Trophoblast cell (in vitro differentiated cells and primary cell): Measurements from ENCODE around the gene SLC35F3.
A peak's percentile ranks its signal among the peaks of the same experiment; 100 is the strongest.

ENCODE experiments used
- DNase-seq, 2 donors: peaks; one replicate each; pipeline ENCODE4 v3.0.0-alpha.2; 2016
- H2AFZ ChIP-seq: 2 replicates; pipeline ENCODE4 v1.6.1; 2013; ENCODE audit warnings: low read length, moderate library complexity, mild to moderate bottlenecking; ENCODE audit not compliant: insufficient read depth, poor library complexity
- H2AK5ac ChIP-seq: 2 replicates; pipeline ENCODE4 v1.6.1; 2013; ENCODE audit warnings: mild to moderate bottlenecking, low read length
- H2BK120ac ChIP-seq: 2 replicates; pipeline ENCODE4 v1.6.1; 2013; ENCODE audit warnings: low read length, mild to moderate bottlenecking, moderate library complexity; ENCODE audit not compliant: insufficient read depth, poor library complexity
- H2BK12ac ChIP-seq: 2 replicates; pipeline ENCODE4 v1.6.1; 2013; ENCODE audit warnings: mild to moderate bottlenecking, low read length, moderate library complexity
- H2BK5ac ChIP-seq: 2 replicates; pipeline ENCODE4 v1.6.1; 2013; ENCODE audit warnings: low read length, low read depth, moderate library complexity, mild to moderate bottlenecking; ENCODE audit not compliant: poor library complexity
- H3K14ac ChIP-seq: 2 replicates; pipeline ENCODE4 v1.6.1; 2013; ENCODE audit warnings: mild to moderate bottlenecking, low read length
- H3K18ac ChIP-seq: 2 replicates; pipeline ENCODE4 v1.6.1; 2013; ENCODE audit warnings: mild to moderate bottlenecking, low read length
- H3K23ac ChIP-seq: 2 replicates; pipeline ENCODE4 v1.6.1; 2013; ENCODE audit warnings: low read length
- H3K27ac ChIP-seq: 2 replicates; pipeline ENCODE4 v1.5.1; 2013; ENCODE audit warnings: low read depth, mild to moderate bottlenecking, inconsistent platforms, low read length, moderate library complexity
- H3K27me3 ChIP-seq: 2 replicates; pipeline ENCODE4 v1.6.1; 2013; ENCODE audit warnings: inconsistent platforms, mild to moderate bottlenecking, low read length, moderate library complexity; ENCODE audit not compliant: insufficient read depth
- H3K36me3 ChIP-seq, 2 experiments: 1 replicate in 1 of 2; 2 replicates in 1 of 2; pipeline ENCODE4 v1.6.1; 2013; ENCODE audit warnings: low read length in 2 of 2, mild to moderate bottlenecking in 2 of 2, moderate library complexity in 1 of 2; ENCODE audit not compliant: insufficient read depth in 2 of 2, control insufficient read depth in 1 of 2
- H3K4ac ChIP-seq: 2 replicates; pipeline ENCODE4 v1.6.1; 2013; ENCODE audit warnings: low read depth, mild to moderate bottlenecking, low read length, moderate library complexity
- H3K4me1 ChIP-seq, 2 experiments: 1 replicate in 1 of 2; 2 replicates in 1 of 2; pipeline ENCODE4 v1.6.1; 2013; ENCODE audit warnings: low read length in 2 of 2, mild to moderate bottlenecking in 2 of 2, moderate library complexity in 1 of 2; ENCODE audit not compliant: insufficient read depth in 2 of 2, control insufficient read depth in 1 of 2
- H3K4me2 ChIP-seq: 2 replicates; pipeline ENCODE4 v1.6.1; 2013; ENCODE audit warnings: inconsistent platforms, mild to moderate bottlenecking, low read length, moderate library complexity
- H3K4me3 ChIP-seq: 2 replicates; pipeline ENCODE4 v1.5.1; 2013; ENCODE audit warnings: mild to moderate bottlenecking, low read depth, low read length, inconsistent platforms
- H3K79me1 ChIP-seq: one replicate; pipeline ENCODE4 v1.6.1; 2013; ENCODE audit warnings: low read length
- H3K79me2 ChIP-seq: 2 replicates; pipeline ENCODE4 v1.6.1; 2013; ENCODE audit warnings: low read length, mild to moderate bottlenecking; ENCODE audit not compliant: control insufficient read depth, insufficient read depth, poor library complexity
- H3K9ac ChIP-seq: 2 replicates; pipeline ENCODE4 v1.6.1; 2013; ENCODE audit warnings: mild to moderate bottlenecking, low read length
- H3K9me3 ChIP-seq: 2 replicates; pipeline ENCODE4 v1.6.1; 2013; ENCODE audit warnings: low read depth, mild to moderate bottlenecking, control low read depth, inconsistent platforms, low read length; ENCODE audit not compliant: insufficient read depth
- H4K12ac ChIP-seq: 2 replicates; pipeline ENCODE4 v1.6.1; 2013; ENCODE audit warnings: low read depth, mild to moderate bottlenecking, low read length, moderate library complexity
- H4K8ac ChIP-seq: 2 replicates; pipeline ENCODE4 v1.6.1; 2013; ENCODE audit warnings: low read depth, mild to moderate bottlenecking, low read length, moderate library complexity
- H4K91ac ChIP-seq: one replicate; pipeline ENCODE4 v1.6.1; 2013; ENCODE audit warnings: low read depth, mild to moderate bottlenecking, low read length, moderate library complexity
- WGBS: extraction: QIAGEN DNeasy Blood & Tissue Kit; methylation state at CpG from one replicate; pipeline ENCODE4 v1.1.7; 2013; ENCODE audit warnings: missing lambda C conversion rate; ENCODE audit not compliant: insufficient read length, insufficient coverage; ENCODE audit errors: extremely low coverage; 5-methylcytosine and 5-hydroxymethylcytosine counted together

The SLC35F3 gene

GRCh38 chr1:234218078-234218477 is 313.6 kb downstream of the SLC35F3 start:
- no peak overlapping the region for H3K27ac ChIP-seq
- H3K9me3 ChIP-seq, result peaks cover 3% of the 10 kb centered on the region
- no peak overlapping the region for H4K12ac ChIP-seq
- H3K23ac ChIP-seq, result no peak overlapping the region
- H4K91ac ChIP-seq, result no peak overlapping the region
- H2BK120ac ChIP-seq, result no peak overlapping the region
- DNase-seq, result no peak
- no peaks in the 10 kb centered on the region for H3K36me3 ChIP-seq
- H3K4me2 ChIP-seq, result no peak overlapping the region
- H2AFZ ChIP-seq, result no peak overlapping the region
- H3K79me1 ChIP-seq, result no peaks in the 10 kb centered on the region
- no peak overlapping the region for H2AK5ac ChIP-seq
- peaks cover 23% of the 10 kb centered on the region for H3K27me3 ChIP-seq
- H3K4me3 ChIP-seq, result no peak overlapping the region
- no peak overlapping the region for H3K14ac ChIP-seq
- no peak overlapping the region for H4K8ac ChIP-seq
- no peak overlapping the region for H2BK12ac ChIP-seq
- WGBS, result no CpG with 5 or more reads among the region's 3 CpGs
- H3K4me1 ChIP-seq, result peaks cover 10 to 11% of the 10 kb centered on the region in 2 experiments
- H3K18ac ChIP-seq, result no peak overlapping the region
- H2BK5ac ChIP-seq, result no peak overlapping the region
- H3K9ac ChIP-seq, result no peak overlapping the region
- H3K4ac ChIP-seq, result no peak overlapping the region
- H3K79me2 ChIP-seq, result no peaks in the 10 kb centered on the region

- Histone ChIP-seq H3K9ac (no peak overlapping the region), H2BK5ac (no peak overlapping the region), H2BK12ac (no peak overlapping the region), H3K14ac (no peak overlapping the region), H2AFZ (no peak overlapping the region), H3K23ac (no peak overlapping the region), H3K27me3 (peaks cover 7% of the 10 kb centered on the region), H3K18ac (no peak overlapping the region), H3K79me2 (no peaks in the 10 kb centered on the region), H2AK5ac (no peak overlapping the region), H4K8ac (no peak overlapping the region), H3K9me3 (no peaks in the 10 kb centered on the region), H3K27ac (no peak overlapping the region), H3K4me1 (peaks cover 2 to 3% of the 10 kb centered on the region in 2 experiments), H3K4me2 (no peak overlapping the region), H4K91ac (no peak overlapping the region), H3K4ac (no peak overlapping the region), H4K12ac (no peak overlapping the region), H3K4me3 (no peak overlapping the region), H2BK120ac (no peak overlapping the region), H3K79me1 (no peaks in the 10 kb centered on the region), H3K36me3 (no peaks in the 10 kb centered on the region)
- no CpG with 5 or more reads among the region's 9 CpGs for WGBS
- DNase-seq, result no peak
Observed at GRCh38 chr1:234219711-234220110, 315.2 kb downstream of the SLC35F3 start.

- Histone ChIP-seq H3K4me3 (no peak overlapping the region), H3K14ac (no peak overlapping the region), H3K4me2 (no peak overlapping the region), H4K12ac (no peak overlapping the region), H4K8ac (no peak overlapping the region), H3K79me1 (no peaks in the 10 kb centered on the region), H2BK120ac (no peak overlapping the region), H3K23ac (no peak overlapping the region), H3K36me3 (no peaks in the 10 kb centered on the region), H2AK5ac (no peak overlapping the region), H3K4me1 (no peaks in the 10 kb centered on the region), H2BK5ac (no peak overlapping the region), H3K9ac (no peak overlapping the region), H3K18ac (no peak overlapping the region), H3K27me3 (no peaks in the 10 kb centered on the region), H2AFZ (no peak overlapping the region), H2BK12ac (no peak overlapping the region), H4K91ac (no peak overlapping the region), H3K79me2 (no peaks in the 10 kb centered on the region), H3K9me3 (no peaks in the 10 kb centered on the region), H3K27ac (no peak overlapping the region), H3K4ac (no peak overlapping the region)
- no CpG with 5 or more reads among the region's 2 CpGs for WGBS
- DNase-seq, result no peak
Observed at GRCh38 chr1:234221601-234222000, 317.1 kb downstream of the SLC35F3 start.

DNA sequence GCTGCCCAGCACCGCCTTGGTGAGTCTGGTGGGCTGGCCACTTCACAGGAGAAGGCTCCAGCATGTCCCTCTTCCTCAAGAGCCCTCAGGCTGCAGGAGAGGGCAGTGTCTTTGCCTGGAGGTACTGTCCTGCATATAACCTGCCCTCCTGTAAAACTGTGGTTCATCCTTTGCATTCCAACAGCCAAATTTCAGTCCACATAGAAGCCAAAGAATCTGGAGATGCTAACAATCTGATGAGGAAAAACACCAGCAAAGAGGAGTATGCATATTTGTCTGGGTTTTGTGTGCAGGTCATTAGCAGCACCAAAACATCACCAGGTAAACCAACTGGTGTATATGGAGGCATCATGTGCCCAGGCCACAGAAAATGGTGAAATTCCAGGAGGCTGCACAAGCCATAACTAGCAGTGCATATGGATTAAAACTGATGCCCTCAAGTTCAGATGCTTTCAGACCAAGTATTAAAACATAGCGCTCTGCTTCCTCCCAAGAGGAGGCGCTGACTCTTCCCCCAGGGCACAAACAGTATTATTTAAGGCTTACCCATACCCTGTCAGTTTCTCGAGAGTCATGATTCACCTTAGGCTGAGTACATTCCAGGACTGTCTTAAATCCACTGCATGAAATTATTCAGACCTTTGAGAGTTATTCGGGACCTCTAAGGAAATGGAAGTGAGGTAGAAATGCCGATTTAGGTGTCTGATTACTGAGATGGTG is 318.2 kb downstream of the SLC35F3 start:
- Histone ChIP-seq H2BK5ac (no peak overlapping the region), H3K18ac (no peak overlapping the region), H2BK120ac (no peak overlapping the region), H3K4me2 (no peak overlapping the region), H4K8ac (no peak overlapping the region), H3K23ac (no peak overlapping the region), H3K79me1 (no peaks in the 10 kb centered on the region), H3K9me3 (no peaks in the 10 kb centered on the region), H3K36me3 (no peaks in the 10 kb centered on the region), H3K9ac (no peak overlapping the region), H4K91ac (no peak overlapping the region), H3K4me1 (no peaks in the 10 kb centered on the region), H2AK5ac (no peak overlapping the region), H2BK12ac (no peak overlapping the region), H2AFZ (no peak overlapping the region), H3K4ac (no peak overlapping the region), H3K27ac (no peak overlapping the region), H3K4me3 (no peak overlapping the region), H4K12ac (no peak overlapping the region), H3K79me2 (no peaks in the 10 kb centered on the region), H3K27me3 (no peaks in the 10 kb centered on the region), H3K14ac (no peak overlapping the region)
- no CpG with 5 or more reads among the region's 6 CpGs for WGBS
- DNase-seq, result peak; percentile 67 to 90
